ENCODE results near the gene TTC1. TPM values are rescaled to one million over a fixed set of nuclear protein-coding genes. Genes with fewer than 3 reads are reported as not detected.
A peak's percentile ranks its signal among the peaks of the same experiment; 100 is the strongest.

Gene TTC1
- total RNA-seq, 6 donors from 2014 or later = 28.5 to 46.7 (median 38.8) TPM

- Histone ChIP-seq H3K4me3 (no peak overlapping the region), H3K9me3 (no peaks in the 10 kb centered on the region), H3K4me1 (peaks cover 0 to 10% (median 0%) of the 10 kb centered on the region in 4 donors), H3K36me3 (peaks cover 23 to 64% (median 29%) of the 10 kb centered on the region in 4 donors), H3K27ac (no peak overlapping the region), H3K27me3 (no peaks in the 10 kb centered on the region)
- no peak for TF ChIP-seq POLR2AphosphoS5 (IDR thresholded peaks at IDR 0.05)
- TF ChIP-seq POLR2A (IDR thresholded peaks at IDR 0.05) = no peak
- TF ChIP-seq CTCF (IDR thresholded peaks at IDR 0.05) = no peak
- TF ChIP-seq EP300 (IDR thresholded peaks at IDR 0.05) = no peak
- WGBS, 2 donors = 93 to 98% methylated on average over 3 of the region's 3 CpGs
- DNase-seq (no peak), ATAC-seq (ENCODE audit: low FRiP score in 2 of 2) (peak in 1 of 2 donors; percentile 80)
Observed at GRCh38 chr5:160047423-160047822, 38.5 kb downstream of the TTC1 start.

DNA sequence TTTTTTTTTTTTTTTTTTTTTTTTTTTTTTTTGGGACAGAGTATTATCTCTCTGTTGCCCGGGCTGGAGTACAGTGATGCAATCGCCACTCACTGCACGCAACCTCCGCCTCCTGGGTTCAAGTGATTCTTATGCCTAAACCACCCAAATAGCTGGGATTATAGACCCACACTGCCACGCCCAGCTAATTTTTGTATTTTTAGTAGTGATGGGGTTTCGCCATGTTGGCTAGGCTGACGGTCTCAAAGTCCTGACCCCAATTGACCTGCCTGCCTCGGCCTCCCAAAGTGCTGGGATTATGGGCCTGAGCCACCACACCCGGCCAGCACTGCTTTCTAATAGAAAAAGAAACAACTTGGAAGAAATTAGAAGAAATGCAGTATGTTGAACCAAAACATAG lies 39.2 kb downstream of the TTC1 start:
- Histone ChIP-seq H3K27me3 (no peaks in the 10 kb centered on the region), H3K27ac (no peak overlapping the region), H3K36me3 (peaks cover 23 to 66% (median 31%) of the 10 kb centered on the region in 4 donors), H3K4me1 (peaks cover 0 to 10% (median 0%) of the 10 kb centered on the region in 4 donors), H3K4me3 (no peak overlapping the region), H3K9me3 (no peaks in the 10 kb centered on the region)
- TF ChIP-seq POLR2A (IDR thresholded peaks at IDR 0.05) = no peak
- TF ChIP-seq EP300 (IDR thresholded peaks at IDR 0.05) = no peak
- TF ChIP-seq POLR2AphosphoS5 (IDR thresholded peaks at IDR 0.05) = no peak
- TF ChIP-seq CTCF (IDR thresholded peaks at IDR 0.05) = no peak
- WGBS, 2 donors = 67 to 70% methylated on average over 9 of the region's 9 CpGs
- ATAC-seq (ENCODE audit: low FRiP score in 2 of 2) (peak in 1 of 2 donors; percentile 88), DNase-seq (peak in 1 of 2 donors; percentile 56)

DNA sequence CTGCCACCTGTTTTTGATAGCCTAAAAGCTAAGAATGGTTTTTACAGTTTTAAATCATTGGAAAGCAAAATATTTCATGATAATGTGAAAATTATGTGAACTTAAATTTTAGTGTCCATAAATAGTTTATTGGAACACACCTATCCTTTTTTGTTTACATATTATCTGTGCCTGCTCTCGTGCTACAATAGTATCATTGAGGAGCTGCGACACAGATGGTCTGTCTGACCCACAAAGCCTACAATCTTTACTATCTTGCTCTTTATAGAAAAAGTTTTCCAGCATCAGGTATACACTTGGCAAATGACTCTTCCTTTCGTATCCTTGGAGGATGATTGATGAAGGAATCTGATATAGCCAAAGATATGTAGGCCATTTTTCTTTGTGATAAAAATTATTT lies 40.2 kb downstream of the TTC1 start:
- H3K4me3 ChIP-seq = no peak overlapping the region
- no peak for ATAC-seq (ENCODE audit: low FRiP score in 2 of 2)
- DNase-seq = no peak
- peaks cover 24 to 67% (median 35%) of the 10 kb centered on the region in 4 donors for H3K36me3 ChIP-seq
- H3K27ac ChIP-seq = no peak overlapping the region
- H3K4me1 ChIP-seq = peaks cover 0 to 10% (median 0%) of the 10 kb centered on the region in 4 donors
- no peaks in the 10 kb centered on the region for H3K9me3 ChIP-seq
- WGBS, 2 donors = 75 to 99% methylated on average over 3 of the region's 3 CpGs
- TF ChIP-seq CTCF (IDR thresholded peaks at IDR 0.05) (no peak), POLR2AphosphoS5 (IDR thresholded peaks at IDR 0.05) (no peak), EP300 (IDR thresholded peaks at IDR 0.05) (no peak)
- H3K27me3 ChIP-seq = no peaks in the 10 kb centered on the region

- H3K27ac ChIP-seq = no peak overlapping the region
- H3K36me3 ChIP-seq = peaks cover 30 to 88% (median 59%) of the 10 kb centered on the region in 4 donors
- no peak overlapping the region for H3K4me3 ChIP-seq
- TF ChIP-seq CTCF (IDR thresholded peaks at IDR 0.05) (no peak), EP300 (IDR thresholded peaks at IDR 0.05) (no peak), POLR2AphosphoS5 (IDR thresholded peaks at IDR 0.05) (no peak), POLR2A (IDR thresholded peaks at IDR 0.05) (no peak)
- no peaks in the 10 kb centered on the region for H3K4me1 ChIP-seq
- no peaks in the 10 kb centered on the region for H3K9me3 ChIP-seq
- DNase-seq (no peak), ATAC-seq (ENCODE audit: low FRiP score in 2 of 2) (no peak)
- H3K27me3 ChIP-seq = no peaks in the 10 kb centered on the region
- WGBS, 2 donors = 100% methylated on average over 1 of the region's 1 CpG
Observed at GRCh38 chr5:160054047-160054446, 45.1 kb downstream of the TTC1 start.

- Histone ChIP-seq H3K4me1 (no peaks in the 10 kb centered on the region), H3K9me3 (no peaks in the 10 kb centered on the region), H3K27ac (no peak overlapping the region), H3K36me3 (peaks cover 25 to 86% (median 57%) of the 10 kb centered on the region in 4 donors), H3K4me3 (no peak overlapping the region), H3K27me3 (no peaks in the 10 kb centered on the region)
- no peak for DNase-seq
- WGBS, 2 donors = 97 to 100% methylated on average over 2 of the region's 2 CpGs
- no peak for TF ChIP-seq POLR2A (IDR thresholded peaks at IDR 0.05)
- TF ChIP-seq CTCF (IDR thresholded peaks at IDR 0.05) = no peak
- TF ChIP-seq POLR2AphosphoS5 (IDR thresholded peaks at IDR 0.05) = no peak
- no peak for TF ChIP-seq EP300 (IDR thresholded peaks at IDR 0.05)
- no peak for ATAC-seq (ENCODE audit: low FRiP score in 2 of 2)
Observed at GRCh38 chr5:160054831-160055230, 45.9 kb downstream of the TTC1 start.
